PC-9 (cell line): Measurements from ENCODE around the gene SLC27A6. TPM values are rescaled to one million over a fixed set of nuclear protein-coding genes. Genes with fewer than 3 reads are reported as not detected.

Experiments used
- BruUV-seq: library from RNA; stranded (reverse); fragments of 400-500 nt; replicated peaks from 2 replicates; lab custom pipeline; 2021; lab: Mats Ljungman, UMichigan
- CTCF ChIA-PET: fragments of 300-600 bp; sonication (Branson Sonifier 250); formaldehyde crosslinking; loops from one replicate; lab custom pipeline; 2022; ENCODE audit warnings: antibody characterized with exemption; lab: Charles Lee
- POLR2A ChIA-PET: fragments of 300-600 bp; sonication (Branson Sonifier 250); formaldehyde crosslinking; loops from one replicate; lab custom pipeline; 2022; ENCODE audit warnings: antibody characterized with exemption; ENCODE audit not compliant: unreplicated experiment; lab: Charles Lee
- DNase-seq, 2 experiments: peaks; one replicate each; pipeline versions ENCODE4 v3.0.0 to v3.0.0-alpha.2; 2015 to 2022; ENCODE audit warnings: mixed read lengths in 1 of 2
- H2AFZ ChIP-seq: fragments of 200-600 bp; sonication (generic); 2 replicates; pipeline ENCODE4 v1.8.1; 2017; ENCODE audit warnings: antibody characterized with exemption
- H3F3A ChIP-seq: fragments of 200-600 bp; sonication (generic); 2 replicates; pipeline ENCODE4 v1.8.1; 2017; ENCODE audit warnings: antibody characterized with exemption, mild to moderate bottlenecking, low read depth; ENCODE audit not compliant: insufficient read depth
- H3K27ac ChIP-seq: fragments of 200-600 bp; sonication (generic); 2 replicates; pipeline ENCODE4 v1.6.1; 2016; ENCODE audit warnings: mixed run types
- H3K27me3 ChIP-seq: fragments of 200-600 bp; sonication (generic); 2 replicates; pipeline ENCODE4 v1.6.1; 2016; ENCODE audit warnings: low read depth, mixed run types; ENCODE audit not compliant: insufficient read depth
- H3K36me3 ChIP-seq: fragments of 200-600 bp; sonication (generic); 2 replicates; pipeline ENCODE4 v1.6.1; 2016; ENCODE audit warnings: low read depth, mixed run types
- H3K4me1 ChIP-seq: fragments of 200-600 bp; sonication (generic); replicated peaks from 2 replicates; pipeline ENCODE4 v1.6.1; 2016; ENCODE audit warnings: mixed run types; ENCODE audit not compliant: insufficient read depth
- H3K4me2 ChIP-seq: fragments of 200-600 bp; sonication (generic); 2 replicates; pipeline ENCODE4 v1.6.1; 2017; ENCODE audit warnings: mixed run types
- H3K4me3 ChIP-seq: fragments of 200-600 bp; sonication (generic); 2 replicates; pipeline ENCODE4 v1.6.1; 2016; ENCODE audit warnings: mixed run types
- H3K79me2 ChIP-seq: fragments of 200-600 bp; sonication (generic); 2 replicates; pipeline ENCODE4 v1.6.1; 2017; ENCODE audit warnings: low read depth, mixed run types
- H3K9me2 ChIP-seq: fragments of 200-600 bp; sonication (generic); 2 replicates; pipeline ENCODE4 v1.8.1; 2017; ENCODE audit warnings: mild to moderate bottlenecking; ENCODE audit not compliant: insufficient read depth
- H3K9me3 ChIP-seq: fragments of 200-600 bp; sonication (generic); 2 replicates; pipeline ENCODE4 v1.8.1; 2016; ENCODE audit warnings: low read depth; ENCODE audit not compliant: insufficient read depth
- H4K20me1 ChIP-seq: fragments of 200-600 bp; sonication (generic); 2 replicates; pipeline ENCODE4 v1.8.1; 2017; ENCODE audit not compliant: insufficient read depth
- CTCF ChIP-seq: fragments of 200-600 bp; sonication (generic); conservative IDR thresholded peaks from 2 replicates; pipeline ENCODE4 v1.6.1; 2017; ENCODE audit warnings: mixed run types, antibody characterized with exemption, mild to moderate bottlenecking, moderate library complexity
- EZH2 ChIP-seq: fragments of 200-600 bp; sonication (generic); IDR thresholded peaks from 2 replicates; pipeline ENCODE4 v1.8.0; 2017; ENCODE audit warnings: antibody characterized with exemption, low read depth
- intact Hi-C: fragments of 100-400 bp; cut with micrococcal nuclease; formaldehyde crosslinking; loops from one replicate; pipeline ENCODE4 v1.10.0; 2022; ENCODE audit not compliant: unreplicated experiment
- total RNA-seq: library from RNA; stranded (reverse); gene quantifications from 2 replicates; pipeline ENCODE4 v1.2.3, GENCODE V29; 2021

The SLC27A6 gene
- total RNA-seq, 1 experiment from 2014 or later, result not detected

GRCh38 chr5:129053438-129053837 lies 88.2 kb downstream of the SLC27A6 start:
- DNase-seq, result no peak
- TF ChIP-seq EZH2 (no peak), CTCF (peak; percentile 33; the same call in 1 of the 2 replicates)
- Histone ChIP-seq H3F3A (no peaks in the 10 kb centered on the region), H3K27ac (no peak overlapping the region), H4K20me1 (no peaks in the 10 kb centered on the region), H3K27me3 (no peaks in the 10 kb centered on the region), H3K79me2 (no peaks in the 10 kb centered on the region), H3K4me2 (no peak overlapping the region), H3K4me3 (no peak overlapping the region), H3K9me3 (no peaks in the 10 kb centered on the region), H3K4me1 (no peaks in the 10 kb centered on the region), H2AFZ (no peak overlapping the region), H3K9me2 (no peaks in the 10 kb centered on the region), H3K36me3 (no peaks in the 10 kb centered on the region)
- ChIA-PET POLR2A (no interaction called here), CTCF (no interaction called here)
- no TSS peak for BruUV-seq
- intact Hi-C loops, result no loop called here

GRCh38 chr5:129057329-129057728 lies 92.0 kb downstream of the SLC27A6 start:
- POLR2A ChIA-PET, result no interaction called here
- intact Hi-C loops, result no loop called here

GRCh38 chr5:129061849-129062248 lies 96.6 kb downstream of the SLC27A6 start:
- ChIA-PET POLR2A (no interaction called here), CTCF (no interaction called here)
- no peaks in the 10 kb centered on the region for H3K79me2 ChIP-seq
- no peaks in the 10 kb centered on the region for H4K20me1 ChIP-seq
- H2AFZ ChIP-seq, result no peak overlapping the region
- H3K4me3 ChIP-seq, result no peak overlapping the region
- intact Hi-C loops, result no loop called here
- H3K9me2 ChIP-seq, result no peaks in the 10 kb centered on the region
- no peaks in the 10 kb centered on the region for H3K36me3 ChIP-seq
- no peak for DNase-seq
- no peaks in the 10 kb centered on the region for H3F3A ChIP-seq
- TF ChIP-seq CTCF, result no peak
- no peak for TF ChIP-seq EZH2
- H3K4me2 ChIP-seq, result no peak overlapping the region
- H3K9me3 ChIP-seq, result no peaks in the 10 kb centered on the region
- BruUV-seq, result no TSS peak
- H3K27ac ChIP-seq, result no peak overlapping the region
- H3K27me3 ChIP-seq, result no peaks in the 10 kb centered on the region
- no peaks in the 10 kb centered on the region for H3K4me1 ChIP-seq

More at GRCh38 chr5:129057329-129057728, 92.0 kb downstream of the SLC27A6 start:
- Histone ChIP-seq H2AFZ (no peak overlapping the region), H3K27ac (no peak overlapping the region), H3K27me3 (no peaks in the 10 kb centered on the region), H3K4me1 (no peaks in the 10 kb centered on the region), H3K79me2 (no peaks in the 10 kb centered on the region), H3K36me3 (no peaks in the 10 kb centered on the region), H3F3A (no peaks in the 10 kb centered on the region), H4K20me1 (no peaks in the 10 kb centered on the region), H3K4me2 (no peak overlapping the region), H3K9me3 (no peaks in the 10 kb centered on the region), H3K4me3 (no peak overlapping the region), H3K9me2 (no peaks in the 10 kb centered on the region)
- TF ChIP-seq CTCF, result no peak
- no peak for TF ChIP-seq EZH2
- CTCF ChIA-PET, result no interaction called here
- no peak for DNase-seq
- BruUV-seq, result no TSS peak
